PC-3 (cell line): ENCODE data around the gene SARNP. TPM values are rescaled to one million over a fixed set of nuclear protein-coding genes. Genes with fewer than 3 reads are reported as not detected.
"Not testable (repeated sequence)": the region's sequence is repeated elsewhere in the genome, so short reads cannot be mapped to it uniquely, and the experiment has no call there.

Experiments
- ATAC-seq: fragments of 200-7000 bp; cut with Tn5 transposase; 2 replicates; pipeline ENCODE4 v1.9.1; 2020; ENCODE audit warnings: mild to moderate bottlenecking, moderate library complexity
- BruUV-seq: library from RNA; stranded (reverse); fragments of 400-500 nt; replicated peaks from 2 replicates; lab custom pipeline; 2021; lab: Mats Ljungman, UMichigan
- CTCF ChIA-PET: fragments of 300-600 bp; sonication (Branson Sonifier 250); formaldehyde crosslinking; loops from one replicate; lab custom pipeline; 2022; ENCODE audit warnings: antibody characterized with exemption; lab: Charles Lee
- POLR2A ChIA-PET: fragments of 300-600 bp; sonication (Branson Sonifier 250); formaldehyde crosslinking; loops from one replicate; lab custom pipeline; 2022; ENCODE audit warnings: antibody characterized with exemption; ENCODE audit not compliant: unreplicated experiment; lab: Charles Lee
- DNase-seq: peaks from one replicate; pipeline ENCODE4 v3.0.0-alpha.2; 2015
- H2AFZ ChIP-seq: fragments of 300-600 bp; sonication (generic); 2 replicates; pipeline ENCODE4 v1.6.0; 2016; ENCODE audit warnings: antibody characterized with exemption, low read length
- H3F3A ChIP-seq: fragments of 300-600 bp; sonication (generic); one replicate; pipeline ENCODE4 v1.6.0; 2017; ENCODE audit warnings: antibody characterized with exemption, low read length, control low read depth, mild to moderate bottlenecking; ENCODE audit not compliant: unreplicated experiment
- H3K27ac ChIP-seq: fragments of 300-600 bp; sonication (generic); 2 replicates; pipeline ENCODE4 v1.5.1; 2016; ENCODE audit warnings: mild to moderate bottlenecking, low read length
- H3K27me3 ChIP-seq: fragments of 300-600 bp; sonication (generic); 2 replicates; pipeline ENCODE4 v1.6.1; 2016; ENCODE audit warnings: low read length, mixed read lengths
- H3K36me3 ChIP-seq: fragments of 300-600 bp; sonication (generic); 2 replicates; pipeline ENCODE4 v1.6.1; 2016; ENCODE audit warnings: low read depth, mixed run types, low read length, mixed read lengths
- H3K4me1 ChIP-seq: fragments of 300-600 bp; sonication (generic); 2 replicates; pipeline ENCODE4 v1.5.1; 2016; ENCODE audit warnings: low read length; ENCODE audit not compliant: insufficient read depth
- H3K4me2 ChIP-seq: fragments of 300-600 bp; sonication (generic); 2 replicates; pipeline ENCODE4 v1.6.0; 2016; ENCODE audit warnings: low read length
- H3K4me3 ChIP-seq: fragments of 300-600 bp; sonication (generic); 2 replicates; pipeline ENCODE4 v1.5.1; 2016; ENCODE audit warnings: mild to moderate bottlenecking, low read length, mixed read lengths
- H3K79me2 ChIP-seq: fragments of 300-600 bp; sonication (generic); 2 replicates; pipeline ENCODE4 v1.6.1; 2017; ENCODE audit warnings: low read length, mixed read lengths
- H3K9ac ChIP-seq: fragments of 300-600 bp; sonication (generic); 2 replicates; pipeline ENCODE4 v1.6.0; 2016; ENCODE audit warnings: mild to moderate bottlenecking, low read length
- H3K9me2 ChIP-seq: fragments of 300-600 bp; sonication (generic); replicated peaks from 2 replicates; pipeline ENCODE4 v1.6.1; 2016; ENCODE audit warnings: mixed run types, low read length, mixed read lengths
- H3K9me3 ChIP-seq: fragments of 300-600 bp; sonication (generic); 2 replicates; pipeline ENCODE4 v1.6.1; 2016; ENCODE audit warnings: low read length, mixed read lengths
- H4K20me1 ChIP-seq: fragments of 300-600 bp; sonication (generic); 2 replicates; pipeline ENCODE4 v1.6.1; 2016; ENCODE audit warnings: low read length, mixed read lengths
- EZH2 ChIP-seq: fragments of 300-600 bp; sonication (generic); IDR thresholded peaks from one replicate; pipeline ENCODE4 v1.6.1; 2017; ENCODE audit warnings: antibody characterized with exemption, mild to moderate bottlenecking, low read length; ENCODE audit not compliant: unreplicated experiment
- EZH2phosphoT487 ChIP-seq: fragments of 300-600 bp; sonication (generic); IDR thresholded peaks from 2 replicates; pipeline ENCODE4 v1.6.1; 2018; ENCODE audit warnings: mild to moderate bottlenecking, antibody characterized with exemption, low read length, borderline replicate concordance
- intact Hi-C: fragments of 100-400 bp; cut with micrococcal nuclease; formaldehyde crosslinking; loops from 2 replicates; pipeline ENCODE4 v1.9.0; 2023
- total RNA-seq: library from RNA; depleted of rRNA; stranded (reverse); fragments of >200 nt; gene quantifications from 2 replicates; pipeline ENCODE4 v1.2.3, GENCODE V29; 2014
- TF ChIP-seq, protein P1 (sequence below): fragments of 300-600 bp; sonication (generic); conservative IDR thresholded peaks from 2 replicates; pipeline ENCODE4 v1.5.1; 2017; ENCODE audit warnings: antibody characterized with exemption, low read depth, mild to moderate bottlenecking, low read length

SARNP gene
- total RNA-seq, 1 experiment from 2014 or later: 103 TPM

GRCh38 chr12:55760663-55761062 lies 56.9 kb downstream of the SARNP start:
- no peaks in the 10 kb centered on the region for H4K20me1 ChIP-seq
- ATAC-seq (no peak), DNase-seq (no peak)
- intact Hi-C loops: no loop called here
- no peaks in the 10 kb centered on the region for H3K4me1 ChIP-seq
- no peaks in the 10 kb centered on the region for H3K9me2 ChIP-seq
- BruUV-seq: no TSS peak
- H3K36me3 ChIP-seq: peaks cover 42% of the 10 kb centered on the region
- no peaks in the 10 kb centered on the region for H3K79me2 ChIP-seq
- H3F3A ChIP-seq: no peaks in the 10 kb centered on the region
- CTCF ChIA-PET: no interaction called here
- no peaks in the 10 kb centered on the region for H3K27me3 ChIP-seq
- no peak for TF ChIP-seq EZH2
- no peak for TF ChIP-seq EZH2phosphoT487
- TF ChIP-seq, protein P1, sequence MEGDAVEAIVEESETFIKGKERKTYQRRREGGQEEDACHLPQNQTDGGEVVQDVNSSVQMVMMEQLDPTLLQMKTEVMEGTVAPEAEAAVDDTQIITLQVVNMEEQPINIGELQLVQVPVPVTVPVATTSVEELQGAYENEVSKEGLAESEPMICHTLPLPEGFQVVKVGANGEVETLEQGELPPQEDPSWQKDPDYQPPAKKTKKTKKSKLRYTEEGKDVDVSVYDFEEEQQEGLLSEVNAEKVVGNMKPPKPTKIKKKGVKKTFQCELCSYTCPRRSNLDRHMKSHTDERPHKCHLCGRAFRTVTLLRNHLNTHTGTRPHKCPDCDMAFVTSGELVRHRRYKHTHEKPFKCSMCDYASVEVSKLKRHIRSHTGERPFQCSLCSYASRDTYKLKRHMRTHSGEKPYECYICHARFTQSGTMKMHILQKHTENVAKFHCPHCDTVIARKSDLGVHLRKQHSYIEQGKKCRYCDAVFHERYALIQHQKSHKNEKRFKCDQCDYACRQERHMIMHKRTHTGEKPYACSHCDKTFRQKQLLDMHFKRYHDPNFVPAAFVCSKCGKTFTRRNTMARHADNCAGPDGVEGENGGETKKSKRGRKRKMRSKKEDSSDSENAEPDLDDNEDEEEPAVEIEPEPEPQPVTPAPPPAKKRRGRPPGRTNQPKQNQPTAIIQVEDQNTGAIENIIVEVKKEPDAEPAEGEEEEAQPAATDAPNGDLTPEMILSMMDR: no peak
- no peak overlapping the region for H3K4me3 ChIP-seq
- no peak overlapping the region for H3K4me2 ChIP-seq
- POLR2A ChIA-PET: no interaction called here
- no peak overlapping the region for H3K9ac ChIP-seq
- H3K27ac ChIP-seq: no peak overlapping the region
- H2AFZ ChIP-seq: no peak overlapping the region
- H3K9me3 ChIP-seq: no peaks in the 10 kb centered on the region

DNA sequence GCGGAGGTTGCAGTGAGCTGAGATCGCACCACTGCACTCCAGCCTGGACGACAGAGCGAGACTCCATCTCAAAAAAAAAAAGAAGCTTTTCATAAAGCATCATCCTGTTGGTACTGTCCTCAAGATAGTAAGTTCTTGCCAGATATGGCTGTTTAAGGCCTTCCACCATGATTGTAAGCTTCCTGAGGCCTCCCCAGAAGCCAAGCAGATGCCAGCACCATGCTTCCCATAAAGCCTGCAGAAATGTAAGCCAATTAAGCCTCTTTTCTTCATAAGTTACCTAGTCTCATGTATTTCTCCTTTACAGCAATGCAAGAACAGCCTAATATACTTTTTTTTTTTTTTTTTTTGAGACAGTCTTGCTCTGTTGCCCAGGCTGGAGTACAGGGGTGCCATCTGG lies 58.9 kb downstream of the SARNP start:
- CTCF ChIA-PET, ATAC-seq, BruUV-seq: not testable (repeated sequence)

GRCh38 chr12:55757701-55758100 lies 59.8 kb downstream of the SARNP start:
- ATAC-seq (no peak), DNase-seq (no peak)
- no peaks in the 10 kb centered on the region for H3K9me2 ChIP-seq
- TF ChIP-seq EZH2phosphoT487 (no peak), EZH2 (no peak)
- TF ChIP-seq, protein P1: no peak
- no peaks in the 10 kb centered on the region for H3K79me2 ChIP-seq
- no peak overlapping the region for H3K4me3 ChIP-seq
- no peak overlapping the region for H3K9ac ChIP-seq
- no TSS peak for BruUV-seq
- H3K4me1 ChIP-seq: no peaks in the 10 kb centered on the region
- no peaks in the 10 kb centered on the region for H3K9me3 ChIP-seq
- H3F3A ChIP-seq: no peaks in the 10 kb centered on the region
- no peaks in the 10 kb centered on the region for H3K27me3 ChIP-seq
- no peaks in the 10 kb centered on the region for H4K20me1 ChIP-seq
- CTCF ChIA-PET: no interaction called here
- peaks cover 58% of the 10 kb centered on the region for H3K36me3 ChIP-seq
- POLR2A ChIA-PET: no interaction called here
- H3K27ac ChIP-seq: no peak overlapping the region
- H3K4me2 ChIP-seq: no peak overlapping the region
- no peak overlapping the region for H2AFZ ChIP-seq
- intact Hi-C loops: no loop called here

More for the DNA sequence above, 58.9 kb downstream of the SARNP start:
- H3K9me2 ChIP-seq, H3K9me3 ChIP-seq, H3K27me3 ChIP-seq, H3K27ac ChIP-seq, intact Hi-C loops, H2AFZ ChIP-seq, DNase-seq, H4K20me1 ChIP-seq, H3K9ac ChIP-seq, H3K4me2 ChIP-seq, H3K4me1 ChIP-seq, H3F3A ChIP-seq, H3K4me3 ChIP-seq, POLR2A ChIA-PET, H3K79me2 ChIP-seq: not testable (repeated sequence)
- peaks cover 56% of the 10 kb centered on the region for H3K36me3 ChIP-seq
